ENCODE results near the gene ANOS1. TPM values are rescaled to one million over a fixed set of nuclear protein-coding genes. Genes with fewer than 3 reads are reported as not detected.

ANOS1 gene
- polyA plus RNA-seq, 1 of the 3 experiments (the other 2 are of a cell fraction) = under 0.01 TPM

DNA sequence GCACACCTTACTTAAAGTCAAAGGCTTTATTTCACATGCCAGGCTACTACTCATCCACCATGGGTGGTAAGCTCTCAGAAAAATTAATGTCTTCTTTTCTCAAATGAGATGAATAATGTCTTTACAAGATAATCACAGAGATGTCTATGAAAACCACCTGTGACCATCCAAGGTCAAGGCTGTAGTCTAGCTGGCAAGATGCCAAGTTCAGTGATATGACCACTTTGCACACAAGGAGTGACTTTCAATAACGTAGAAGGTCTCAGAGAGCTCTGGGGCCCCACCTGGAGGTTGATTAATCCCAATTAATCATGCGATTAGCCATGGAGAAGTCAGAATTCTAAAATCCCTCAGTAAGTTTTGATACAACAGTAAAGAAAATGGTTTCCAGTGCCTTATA lies 20.5 kb downstream of the ANOS1 start:
- WGBS (ENCODE audit: low lambda C conversion rate) = 10% methylated on average over 2 of the region's 2 CpGs
- Histone ChIP-seq H3K36me3 (replicated peaks in 1 of 2; ENCODE audit: control insufficient read depth in 1 of 2, insufficient read depth in 2 of 2, low read length in 1 of 2) (no peaks in the 10 kb centered on the region), H3K27ac (ENCODE audit: low read depth in 2 of 2, low read length in 1 of 2) (no peak overlapping the region), H3K4me1 (ENCODE audit: control insufficient read depth in 1 of 2, insufficient read depth in 2 of 2, low read depth in 1 of 2, low read length in 1 of 2) (no peaks in the 10 kb centered on the region), H3K27me3 (ENCODE audit: insufficient read depth) (no peaks in the 10 kb centered on the region), H4K20me1 (ENCODE audit: insufficient read depth) (no peaks in the 10 kb centered on the region), H3K4me3 (ENCODE audit: low read depth in 2 of 2, low read length in 1 of 2) (no peak overlapping the region), H3K9me3 (no peaks in the 10 kb centered on the region), H2AFZ (ENCODE audit: low read depth) (no peak overlapping the region), H3K9ac (no peak overlapping the region), H3K4me2 (no peak overlapping the region), H3K79me2 (ENCODE audit: insufficient read depth) (no peaks in the 10 kb centered on the region), H3F3A (replicated peaks; ENCODE audit: insufficient read depth) (no peaks in the 10 kb centered on the region), H3K9me2 (no peaks in the 10 kb centered on the region)
- TF ChIP-seq MEF2A (IDR thresholded peaks at IDR 0.05; ENCODE audit: borderline replicate concordance, low read depth) (no peak), FOSL2 (IDR thresholded peaks at IDR 0.05; ENCODE audit: borderline replicate concordance, low read depth) (no peak), USF1 (IDR thresholded peaks at IDR 0.05; ENCODE audit: borderline replicate concordance, low read depth) (no peak), IRF3 (IDR thresholded peaks at IDR 0.05; ENCODE audit: low read depth, low read length) (no peak), JUND (IDR thresholded peaks at IDR 0.05) (no peak), EZH2phosphoT487 (IDR thresholded peaks at IDR 0.05; ENCODE audit: borderline replicate concordance, low read depth) (no peak)
- no peak for DNase-seq
- ChIA-PET CTCF (no interaction called here), POLR2A (no interaction called here)

- Histone ChIP-seq H3K4me2 (no peak overlapping the region), H4K20me1 (ENCODE audit: insufficient read depth) (no peaks in the 10 kb centered on the region), H3F3A (replicated peaks; ENCODE audit: insufficient read depth) (no peaks in the 10 kb centered on the region), H3K27ac (ENCODE audit: low read depth in 2 of 2, low read length in 1 of 2) (no peak overlapping the region), H3K27me3 (ENCODE audit: insufficient read depth) (no peaks in the 10 kb centered on the region), H3K9me2 (no peaks in the 10 kb centered on the region), H3K4me1 (ENCODE audit: control insufficient read depth in 1 of 2, insufficient read depth in 2 of 2, low read depth in 1 of 2, low read length in 1 of 2) (no peaks in the 10 kb centered on the region), H3K79me2 (ENCODE audit: insufficient read depth) (no peaks in the 10 kb centered on the region), H3K9me3 (no peaks in the 10 kb centered on the region), H3K9ac (no peak overlapping the region), H3K36me3 (replicated peaks in 1 of 2; ENCODE audit: control insufficient read depth in 1 of 2, insufficient read depth in 2 of 2, low read length in 1 of 2) (no peaks in the 10 kb centered on the region), H3K4me3 (ENCODE audit: low read depth in 2 of 2, low read length in 1 of 2) (no peak overlapping the region), H2AFZ (ENCODE audit: low read depth) (no peak overlapping the region)
- DNase-seq = no peak
- TF ChIP-seq, protein P1, sequence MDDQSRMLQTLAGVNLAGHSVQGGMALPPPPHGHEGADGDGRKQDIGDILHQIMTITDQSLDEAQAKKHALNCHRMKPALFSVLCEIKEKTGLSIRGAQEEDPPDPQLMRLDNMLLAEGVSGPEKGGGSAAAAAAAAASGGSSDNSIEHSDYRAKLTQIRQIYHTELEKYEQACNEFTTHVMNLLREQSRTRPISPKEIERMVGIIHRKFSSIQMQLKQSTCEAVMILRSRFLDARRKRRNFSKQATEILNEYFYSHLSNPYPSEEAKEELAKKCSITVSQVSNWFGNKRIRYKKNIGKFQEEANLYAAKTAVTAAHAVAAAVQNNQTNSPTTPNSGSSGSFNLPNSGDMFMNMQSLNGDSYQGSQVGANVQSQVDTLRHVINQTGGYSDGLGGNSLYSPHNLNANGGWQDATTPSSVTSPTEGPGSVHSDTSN (IDR thresholded peaks at IDR 0.05) = no peak
- TF ChIP-seq RFX5 (IDR thresholded peaks at IDR 0.05; ENCODE audit: low read length) (no peak), GATA2 (CRISPR knock-in tag; IDR thresholded peaks at IDR 0.05) (no peak), IRF3 (IDR thresholded peaks at IDR 0.05; ENCODE audit: low read depth, low read length) (no peak), MXI1 (IDR thresholded peaks at IDR 0.05; ENCODE audit: low read depth, low read length) (no peak), FOXJ3 (CRISPR knock-in tag; IDR thresholded peaks at IDR 0.05) (no peak), ELF1 (IDR thresholded peaks at IDR 0.05) (no peak), MEF2A (IDR thresholded peaks at IDR 0.05; ENCODE audit: borderline replicate concordance, low read depth) (no peak), RCOR1 (IDR thresholded peaks at IDR 0.05; ENCODE audit: low read length) (no peak), FOXM1 (IDR thresholded peaks at IDR 0.05; ENCODE audit: low read depth) (no peak), GABPA (IDR thresholded peaks at IDR 0.05; ENCODE audit: low read depth) (no peak), SMC3 (IDR thresholded peaks at IDR 0.05; ENCODE audit: low read depth, low read length) (no peak), ZBTB33 (IDR thresholded peaks at IDR 0.05; ENCODE audit: borderline replicate concordance, low read depth) (no peak), YY1 (IDR thresholded peaks at IDR 0.05; ENCODE audit: low read depth) (no peak), TAF1 (IDR thresholded peaks at IDR 0.05; ENCODE audit: borderline replicate concordance, low read depth, low read length) (no peak), RXRA (IDR thresholded peaks at IDR 0.05; ENCODE audit: borderline replicate concordance, low read depth) (no peak), NFIC (IDR thresholded peaks at IDR 0.05; ENCODE audit: borderline replicate concordance) (no peak), EP300 (IDR thresholded peaks at IDR 0.05; ENCODE audit: borderline replicate concordance in 1 of 2, low read depth in 1 of 2, low read length in 1 of 2) (no peak)
- TF ChIP-seq, protein P2, sequence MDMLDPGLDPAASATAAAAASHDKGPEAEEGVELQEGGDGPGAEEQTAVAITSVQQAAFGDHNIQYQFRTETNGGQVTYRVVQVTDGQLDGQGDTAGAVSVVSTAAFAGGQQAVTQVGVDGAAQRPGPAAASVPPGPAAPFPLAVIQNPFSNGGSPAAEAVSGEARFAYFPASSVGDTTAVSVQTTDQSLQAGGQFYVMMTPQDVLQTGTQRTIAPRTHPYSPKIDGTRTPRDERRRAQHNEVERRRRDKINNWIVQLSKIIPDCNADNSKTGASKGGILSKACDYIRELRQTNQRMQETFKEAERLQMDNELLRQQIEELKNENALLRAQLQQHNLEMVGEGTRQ (IDR thresholded peaks at IDR 0.05; ENCODE audit: borderline replicate concordance, low read depth, low read length) = no peak
- POLR2A ChIA-PET = no interaction called here
- WGBS (ENCODE audit: low lambda C conversion rate) = 9% methylated on average over 2 of the region's 2 CpGs
- CTCF ChIA-PET = no interaction called here
These were observed 27.8 kb downstream of the ANOS1 start for GRCh38 chrX:8704184-8704583.
